Bronchial epithelial cell (primary cell): ENCODE data around the gene SNTG2. TPM values are rescaled to one million over a fixed set of nuclear protein-coding genes. Genes with fewer than 3 reads are reported as not detected.
"Not testable (repeated sequence)": the region's sequence is repeated elsewhere in the genome, so short reads cannot be mapped to it uniquely, and the experiment has no call there.

Source experiments
- DNase-seq: peaks from one replicate; pipeline ENCODE4 v3.0.0-alpha.2; 2010; ENCODE audit warnings: low read depth
- FAIRE-seq: peaks from 2 replicates; lab custom pipeline; 2011; peaks lifted over from hg19 to GRCh38; lab: Jason Lieb, UNC
- H3K27me3 ChIP-seq: 2 replicates; pipeline ENCODE4 v1.5.1; 2011; ENCODE audit warnings: low read length; ENCODE audit not compliant: control insufficient read depth, insufficient read depth
- H3K36me3 ChIP-seq: 2 replicates; pipeline ENCODE4 v1.5.1; 2011; ENCODE audit warnings: low read length; ENCODE audit not compliant: control insufficient read depth, insufficient read depth
- H3K4me3 ChIP-seq: 2 replicates; pipeline ENCODE4 v1.5.1; 2011; ENCODE audit warnings: mild to moderate bottlenecking, low read depth, low read length, control low read depth
- CTCF ChIP-seq: IDR thresholded peaks from 2 replicates; pipeline ENCODE4 v1.5.1; 2011; ENCODE audit warnings: mild to moderate bottlenecking, moderate library complexity, low read length, control low read depth, inconsistent platforms; ENCODE audit not compliant: insufficient read depth, severe bottlenecking
- total RNA-seq: library from RNA; depleted of rRNA; stranded (reverse); fragments of >200 nt; gene quantifications from 2 replicates; pipeline ENCODE4 v1.2.1, GENCODE V29; 2014

SNTG2 gene
- total RNA-seq, 1 donor from 2014 or later = not detected

GRCh38 chr2:1129982-1130381 lies 179.3 kb downstream of the SNTG2 start:
- DNase-seq = no peak
- FAIRE-seq = no peak
- no peak for TF ChIP-seq CTCF

GRCh38 chr2:1130922-1131321 lies 180.3 kb downstream of the SNTG2 start:
- TF ChIP-seq CTCF = no peak
- Histone ChIP-seq H3K27me3 (no peaks in the 10 kb centered on the region), H3K4me3 (no peak overlapping the region), H3K36me3 (no peaks in the 10 kb centered on the region)
- FAIRE-seq (no peak), DNase-seq (no peak)

More at GRCh38 chr2:1129982-1130381, 179.3 kb downstream of the SNTG2 start:
- Histone ChIP-seq H3K36me3 (no peaks in the 10 kb centered on the region), H3K27me3 (no peaks in the 10 kb centered on the region), H3K4me3 (no peak overlapping the region)

GRCh38 chr2:1132328-1132969 lies 181.8 kb downstream of the SNTG2 start:
- Histone ChIP-seq H3K27me3 (no peaks in the 10 kb centered on the region), H3K36me3 (no peaks in the 10 kb centered on the region), H3K4me3 (no peak overlapping the region)
- DNase-seq (no peak), FAIRE-seq (no peak)
- TF ChIP-seq CTCF = no peak

- H3K36me3 ChIP-seq, DNase-seq, H3K27me3 ChIP-seq, FAIRE-seq, H3K4me3 ChIP-seq: not testable (repeated sequence)
These were observed 183.2 kb downstream of the SNTG2 start for GRCh38 chr2:1133896-1134295.

- no peak overlapping the region for H3K4me3 ChIP-seq
- TF ChIP-seq CTCF = no peak
- no peak for DNase-seq
- no peak for FAIRE-seq
- H3K27me3 ChIP-seq = no peaks in the 10 kb centered on the region
- no peaks in the 10 kb centered on the region for H3K36me3 ChIP-seq
These were observed 184.0 kb downstream of the SNTG2 start for GRCh38 chr2:1134629-1135028.

- no peak for TF ChIP-seq CTCF
- FAIRE-seq (no peak), DNase-seq (no peak)
- H3K36me3 ChIP-seq = no peaks in the 10 kb centered on the region
- no peak overlapping the region for H3K4me3 ChIP-seq
- no peaks in the 10 kb centered on the region for H3K27me3 ChIP-seq
These were observed 185.4 kb downstream of the SNTG2 start for GRCh38 chr2:1136067-1136466.
